CD4-positive, CD25-positive, alpha-beta regulatory T cell (primary cell): ENCODE results near the gene KIF1C. TPM values are rescaled to one million over a fixed set of nuclear protein-coding genes. Genes with fewer than 3 reads are reported as not detected.

Experiments
- ATAC-seq, 2 donors: fragments of 150-1000 bp; cut with Tn5 transposase; one replicate each; pipeline ENCODE4 v1.10.0; 2021; ENCODE audit warnings: low read depth in 2 of 2, moderate number of reproducible peaks in 2 of 2, moderate library complexity in 1 of 2
- DNase-seq, 3 donors: peaks; one replicate each; pipeline versions ENCODE4 v3.0.0 to v3.0.0-alpha.2; 2012 to 2022; ENCODE audit warnings: mixed read lengths in 1 of 3
- H3K27ac ChIP-seq: one replicate; pipeline ENCODE4 v1.7.0; 2013; ENCODE audit warnings: mild to moderate bottlenecking, low read length; ENCODE audit not compliant: insufficient read depth, poor library complexity, severe bottlenecking
- H3K27me3 ChIP-seq: one replicate; pipeline ENCODE4 v1.7.0; 2013; ENCODE audit warnings: low read length; ENCODE audit not compliant: control insufficient read depth, insufficient read depth
- H3K36me3 ChIP-seq: one replicate; pipeline ENCODE4 v1.7.0; 2013; ENCODE audit warnings: mild to moderate bottlenecking, low read length, moderate library complexity; ENCODE audit not compliant: control insufficient read depth, insufficient read depth
- H3K4me1 ChIP-seq: 2 replicates; pipeline ENCODE4 v1.7.0; 2013; ENCODE audit warnings: mild to moderate bottlenecking, low read length; ENCODE audit not compliant: insufficient read depth, control insufficient read depth, poor library complexity, severe bottlenecking
- H3K4me3 ChIP-seq: one replicate; pipeline ENCODE4 v1.7.0; 2013; ENCODE audit warnings: low read depth, mild to moderate bottlenecking, low read length, moderate library complexity
- H3K9me3 ChIP-seq, 2 experiments: 1 replicate in 1 of 2; 2 replicates in 1 of 2; pipeline ENCODE4 v1.7.0; 2013; ENCODE audit warnings: low read length in 2 of 2, mild to moderate bottlenecking in 1 of 2, moderate library complexity in 1 of 2; ENCODE audit not compliant: control insufficient read depth in 2 of 2
- H3K27ac Mint-ChIP-seq, 3 donors: one replicate each; pipeline ENCODE4 v1.8.0; 2020 to 2022; ENCODE audit warnings: mild to moderate bottlenecking in 3 of 3, mixed read lengths in 3 of 3, moderate library complexity in 2 of 3
- H3K27me3 Mint-ChIP-seq: one replicate; pipeline ENCODE4 v1.8.0; 2022; ENCODE audit warnings: mild to moderate bottlenecking, mixed read lengths
- H3K36me3 Mint-ChIP-seq: one replicate; pipeline ENCODE4 v1.8.0; 2020; ENCODE audit warnings: mixed read lengths
- H3K4me1 Mint-ChIP-seq, 4 donors: one replicate each; pipeline ENCODE4 v1.8.0; 2020 to 2022; ENCODE audit warnings: mixed read lengths in 4 of 4, mild to moderate bottlenecking in 1 of 4
- H3K4me3 Mint-ChIP-seq, 4 donors: one replicate each; pipeline ENCODE4 v1.8.0; 2020 to 2022; ENCODE audit warnings: mild to moderate bottlenecking in 4 of 4, mixed read lengths in 4 of 4, moderate library complexity in 3 of 4
- H3K9me3 Mint-ChIP-seq, 7 donors: one replicate each; pipeline ENCODE4 v1.8.0; 2020 to 2022; ENCODE audit warnings: mixed read lengths in 7 of 7, mild to moderate bottlenecking in 3 of 7, moderate library complexity in 2 of 7
- polyA plus RNA-seq, 4 donors: library from polyadenylated mRNA; unstranded; fragments of 300-500 nt; fragmentation: Illumina TruSeq; gene quantifications; one replicate each; pipeline ENCODE4 v1.2.3, GENCODE V29; 2021
- total RNA-seq: library from RNA; stranded (reverse); gene quantifications from one replicate; pipeline ENCODE4 v1.2.3, GENCODE V29; 2022

The KIF1C gene
- total and polyA plus RNA-seq, 5 donors from 2014 or later = 2.6 to 22.9 (median 4.2) TPM

DNA sequence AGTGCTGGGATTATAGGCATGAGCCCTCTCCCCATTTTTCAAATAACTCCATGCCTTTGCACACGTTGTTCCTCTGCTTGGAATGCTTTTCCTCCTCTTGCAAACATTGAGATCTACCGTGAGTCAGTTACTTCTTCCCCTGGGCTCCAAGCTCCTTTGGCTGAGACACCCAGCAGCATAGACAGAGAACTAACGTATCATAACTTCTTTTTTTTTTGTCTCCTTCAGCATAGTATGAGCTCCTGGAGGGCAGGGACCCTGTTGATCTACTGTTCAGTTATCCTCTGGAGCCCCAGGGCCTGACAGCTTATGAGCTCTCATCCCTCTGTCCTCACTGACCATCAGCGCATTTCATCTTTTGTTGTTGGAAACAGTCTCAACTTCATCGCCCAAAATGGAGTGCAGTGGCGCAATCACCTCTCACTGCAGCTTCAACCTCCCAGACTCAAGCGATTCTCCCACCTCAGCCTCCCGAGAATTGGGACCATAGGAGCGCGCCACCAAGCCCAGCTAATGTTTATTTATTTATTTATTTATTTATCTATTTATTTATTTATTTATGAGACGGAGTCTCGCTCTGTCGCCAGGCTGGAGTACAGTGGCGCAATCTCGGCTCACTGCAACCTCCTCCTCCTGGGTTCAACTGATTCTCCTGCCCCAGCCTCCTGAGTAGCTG lies 32.3 kb upstream of the KIF1C start:
- Histone ChIP-seq H3K27me3 (no peaks in the 10 kb centered on the region), H3K4me1 (peaks cover 31% of the 10 kb centered on the region), H3K27ac (no peak overlapping the region), H3K9me3 (no peaks in the 10 kb centered on the region), H3K4me3 (no peak overlapping the region), H3K36me3 (peaks cover 7% of the 10 kb centered on the region)
- Mint-ChIP-seq H3K27me3 (no peaks in the 10 kb centered on the region), H3K27ac (peak overlapping the region in 2 of 3 donors; percentile 7 to 26), H3K9me3 (no peaks in the 10 kb centered on the region), H3K36me3 (peaks cover 17% of the 10 kb centered on the region), H3K4me3 (peak overlapping the region; percentile 41 to 67 (median 66)), H3K4me1 (peaks cover 10 to 25% (median 19%) of the 10 kb centered on the region in 4 donors)
- ATAC-seq (no peak), DNase-seq (no peak)

DNA sequence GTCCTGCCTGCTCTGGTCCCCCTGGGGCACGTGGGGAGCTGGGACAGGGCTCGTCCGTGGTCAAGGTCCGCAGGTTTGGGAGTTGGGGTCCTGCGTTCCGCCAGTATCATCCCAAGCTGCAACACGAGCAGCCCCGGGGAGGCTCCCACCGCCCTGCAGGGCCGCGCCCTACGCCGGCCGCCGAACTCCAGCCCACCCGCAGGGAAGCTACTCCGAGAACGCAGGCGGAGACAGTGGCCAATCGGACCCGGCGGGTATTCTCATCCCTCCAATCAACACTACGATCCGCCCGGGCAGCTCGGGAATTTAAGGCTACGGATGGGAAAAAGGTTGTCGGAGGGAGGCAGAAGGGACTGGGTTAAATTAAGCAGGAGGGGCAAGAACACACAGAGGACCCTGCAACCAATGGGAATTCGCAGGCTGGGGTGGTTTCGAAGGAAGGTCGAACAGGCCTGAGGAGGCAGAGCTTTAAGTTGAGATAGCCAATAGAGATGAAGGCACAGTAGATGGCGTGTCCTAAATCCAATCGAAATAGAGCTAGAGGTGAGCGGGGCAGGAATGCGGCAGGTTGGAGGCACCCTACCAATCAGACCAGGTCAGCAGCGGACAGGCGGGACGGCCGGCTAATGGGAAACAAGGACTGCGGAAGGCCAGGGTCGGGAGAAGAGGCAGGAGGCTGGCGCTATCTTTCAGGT lies 30.8 kb upstream of the KIF1C start:
- Histone ChIP-seq H3K27me3 (no peaks in the 10 kb centered on the region), H3K27ac (peak overlapping the region; percentile 88), H3K4me1 (peaks cover 31% of the 10 kb centered on the region), H3K4me3 (peak overlapping the region; percentile 90), H3K9me3 (no peaks in the 10 kb centered on the region), H3K36me3 (peaks cover 7% of the 10 kb centered on the region)
- H3K27ac Mint-ChIP-seq = peak overlapping the region in 1 of 3 donors; percentile 53
- peak; percentile 88 to 99 (median 95) for DNase-seq
- peak; percentile 88 to 90 for ATAC-seq
- no peaks in the 10 kb centered on the region for H3K9me3 Mint-ChIP-seq
- peaks cover 6 to 27% (median 23%) of the 10 kb centered on the region in 4 donors for H3K4me1 Mint-ChIP-seq
- no peak overlapping the region for H3K4me3 Mint-ChIP-seq
- peaks cover 25% of the 10 kb centered on the region for H3K36me3 Mint-ChIP-seq
- no peaks in the 10 kb centered on the region for H3K27me3 Mint-ChIP-seq

DNA sequence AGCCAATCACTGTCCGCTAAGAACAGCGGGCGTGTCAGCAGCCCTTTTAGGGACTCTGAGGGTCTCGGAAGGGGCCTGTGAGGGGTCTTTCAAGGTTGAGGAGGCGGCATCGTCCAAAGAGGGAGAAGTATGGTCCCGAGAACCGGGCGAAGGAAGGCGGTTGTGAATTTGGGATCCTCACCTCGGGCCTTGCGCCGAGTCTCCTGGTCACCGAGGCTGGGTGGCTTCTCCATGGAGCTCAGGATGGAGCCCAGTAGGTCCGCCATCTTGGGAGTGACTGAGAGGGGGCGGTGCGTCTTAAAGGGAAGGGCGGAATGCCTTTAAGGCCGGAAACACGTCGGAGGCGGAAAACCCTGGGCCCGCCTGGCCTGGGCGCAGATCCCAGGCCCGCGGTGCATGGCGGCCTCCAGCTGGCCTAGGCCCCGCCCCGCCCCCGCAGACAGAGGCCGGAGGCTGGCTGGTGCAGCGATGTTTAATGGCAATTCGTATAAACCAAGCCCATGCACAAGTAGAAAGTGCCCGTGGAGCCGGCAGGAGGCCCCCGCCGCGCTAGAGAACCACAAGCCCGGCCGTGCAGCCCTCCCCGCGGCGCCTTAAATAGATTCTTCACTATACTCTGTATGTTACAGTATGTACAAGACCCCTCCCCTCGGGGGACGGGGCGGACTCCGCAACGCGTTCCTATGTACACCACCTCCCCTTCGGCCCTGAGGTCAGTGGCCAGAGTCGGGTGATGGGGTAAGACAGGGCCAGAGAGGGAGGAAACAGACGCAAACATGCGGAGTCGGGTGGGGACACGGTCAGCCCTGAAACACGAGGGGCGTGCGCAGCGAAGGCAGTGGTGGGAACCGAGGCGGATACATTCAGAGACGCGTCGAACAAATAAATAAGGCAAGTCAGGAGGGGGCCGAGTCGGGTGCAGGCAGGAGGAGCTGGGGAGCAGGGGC lies 29.9 kb upstream of the KIF1C start, which contains the start of gene SPAG7:
Gene SPAG7 (minus strand): TSS at position 279 of the 947 bp plus-strand sequence. CDS start 13 bp downstream, at position 266.
- Histone ChIP-seq H3K36me3 (peaks cover 12% of the 10 kb centered on the region), H3K27ac (peak within 1 kb of the TSS; percentile 88), H3K27me3 (no peaks in the 10 kb centered on the region), H3K9me3 (no peaks in the 10 kb centered on the region), H3K4me1 (peaks cover 31% of the 10 kb centered on the region), H3K4me3 (peak within 1 kb of the TSS; percentile 90)
- Mint-ChIP-seq H3K4me1 (peaks cover 6 to 27% (median 23%) of the 10 kb centered on the region in 4 donors), H3K27ac (peak within 1 kb of the TSS in 2 of 3 donors; percentile 43 to 53), H3K4me3 (no peak within 1 kb of the TSS), H3K9me3 (no peaks in the 10 kb centered on the region), H3K27me3 (no peaks in the 10 kb centered on the region), H3K36me3 (peaks cover 28% of the 10 kb centered on the region)
- ATAC-seq = peak; percentile 62 to 64
- peak; percentile 87 to 99 (median 97) for DNase-seq

DNA sequence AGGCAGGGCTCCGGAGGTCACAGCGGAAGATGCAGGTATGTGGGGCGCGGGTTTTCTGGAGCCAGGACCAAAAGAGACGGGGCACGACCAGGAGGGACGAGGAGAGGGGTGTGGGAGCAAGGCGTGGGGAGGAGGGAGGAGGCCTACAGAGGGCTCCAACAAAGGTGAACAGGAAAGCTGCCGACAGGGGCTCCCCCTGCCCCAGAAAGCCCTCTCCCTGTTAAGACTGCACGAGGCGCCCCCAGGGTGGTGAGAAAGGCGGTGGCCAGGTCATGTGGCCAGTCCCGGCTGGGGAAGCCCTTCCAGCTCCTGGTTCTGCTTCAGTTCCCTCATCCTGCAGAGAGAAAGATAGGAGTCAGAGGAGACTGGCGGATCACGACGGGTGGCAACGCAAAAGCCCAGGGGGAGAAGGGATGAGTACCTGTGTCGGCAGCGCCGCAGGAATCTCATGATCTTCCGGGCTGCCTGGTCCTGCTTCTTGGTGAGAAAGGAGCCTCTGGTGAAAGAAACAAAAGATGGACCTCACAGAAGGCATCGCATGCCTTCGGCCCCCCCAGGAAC lies 29.2 kb upstream of the KIF1C start:
- no peaks in the 10 kb centered on the region for H3K9me3 Mint-ChIP-seq
- peak overlapping the region in 1 of 3 donors; percentile 96 for H3K27ac Mint-ChIP-seq
- DNase-seq = no peak
- H3K4me1 Mint-ChIP-seq = peaks cover 6 to 27% (median 22%) of the 10 kb centered on the region in 4 donors
- peak overlapping the region; percentile 69 for H3K4me3 ChIP-seq
- no peaks in the 10 kb centered on the region for H3K27me3 Mint-ChIP-seq
- H3K27ac ChIP-seq = peak overlapping the region; percentile 88
- H3K27me3 ChIP-seq = no peaks in the 10 kb centered on the region
- peaks cover 31% of the 10 kb centered on the region for H3K4me1 ChIP-seq
- no peak overlapping the region for H3K4me3 Mint-ChIP-seq
- ATAC-seq = no peak
- peaks cover 20% of the 10 kb centered on the region for H3K36me3 ChIP-seq
- peaks cover 29% of the 10 kb centered on the region for H3K36me3 Mint-ChIP-seq
- H3K9me3 ChIP-seq = no peaks in the 10 kb centered on the region

DNA sequence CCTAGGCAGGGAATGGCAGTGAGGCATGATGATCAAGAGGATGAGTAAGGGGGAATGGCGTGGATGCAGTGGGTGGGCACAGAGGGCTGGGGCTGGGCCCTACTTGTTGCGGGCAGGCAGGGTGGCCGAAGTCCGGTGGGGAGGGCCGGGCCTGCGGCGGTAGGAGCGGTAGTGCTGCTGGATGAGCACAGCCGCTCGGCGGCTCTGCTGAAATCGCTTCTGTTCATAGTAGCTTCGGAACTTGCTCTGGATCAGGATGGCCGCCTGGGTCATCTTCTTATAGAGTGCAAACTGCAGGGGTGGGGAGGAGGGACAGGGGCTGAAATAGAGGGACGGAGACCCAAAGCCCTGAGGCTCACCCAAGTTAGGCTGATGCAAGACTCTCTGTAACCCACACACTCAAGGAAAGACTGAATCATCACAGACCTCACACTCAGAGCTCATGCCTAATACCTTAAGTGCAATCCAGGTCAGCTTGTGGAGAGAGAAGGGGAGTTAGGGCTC lies 28.7 kb upstream of the KIF1C start:
- Histone ChIP-seq H3K4me1 (peaks cover 31% of the 10 kb centered on the region), H3K27me3 (no peaks in the 10 kb centered on the region), H3K27ac (peak overlapping the region; percentile 88), H3K4me3 (peak overlapping the region; percentile 69), H3K9me3 (no peaks in the 10 kb centered on the region), H3K36me3 (peaks cover 25% of the 10 kb centered on the region)
- H3K27me3 Mint-ChIP-seq = no peaks in the 10 kb centered on the region
- H3K9me3 Mint-ChIP-seq = no peaks in the 10 kb centered on the region
- DNase-seq (peak in 1 of 3 donors; percentile 28), ATAC-seq (no peak)
- H3K4me3 Mint-ChIP-seq = no peak overlapping the region
- peak overlapping the region in 1 of 3 donors; percentile 96 for H3K27ac Mint-ChIP-seq
- peaks cover 32% of the 10 kb centered on the region for H3K36me3 Mint-ChIP-seq
- H3K4me1 Mint-ChIP-seq = peaks cover 6 to 27% (median 22%) of the 10 kb centered on the region in 4 donors

DNA sequence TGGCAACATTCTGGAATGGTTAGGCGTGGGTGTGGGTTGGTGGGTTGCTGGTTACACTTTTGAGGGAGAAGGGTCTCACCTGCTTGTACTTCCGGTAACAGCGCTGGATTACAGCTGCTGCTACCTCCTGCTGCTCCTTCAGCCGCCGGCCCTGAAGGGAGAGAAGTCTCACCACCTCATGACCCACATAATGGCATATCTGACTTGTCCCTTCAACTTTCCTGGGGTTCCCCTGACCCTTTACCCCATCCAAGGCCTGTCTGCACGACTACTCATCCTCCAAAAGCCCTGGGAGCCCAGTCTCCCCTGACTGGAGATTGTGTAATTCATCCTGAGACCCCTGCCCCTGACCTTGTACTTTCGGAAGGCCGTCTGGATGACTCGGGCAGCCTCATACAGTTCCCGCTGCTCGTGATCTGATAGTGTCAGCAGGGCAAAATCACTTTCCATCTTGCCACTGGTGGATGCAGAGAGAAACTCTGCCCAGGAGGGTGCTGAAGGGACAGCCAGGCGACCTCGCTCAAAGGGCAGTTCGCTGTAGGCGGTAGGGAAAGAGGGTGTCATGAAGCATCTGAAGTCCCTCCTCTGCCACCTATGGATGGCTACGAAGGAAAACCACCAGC lies 28.1 kb upstream of the KIF1C start:
- Histone ChIP-seq H3K27me3 (no peaks in the 10 kb centered on the region), H3K4me3 (peak overlapping the region; percentile 44), H3K4me1 (peaks cover 31% of the 10 kb centered on the region), H3K36me3 (peaks cover 31% of the 10 kb centered on the region), H3K27ac (peak overlapping the region; percentile 11), H3K9me3 (no peaks in the 10 kb centered on the region)
- ATAC-seq = no peak
- Mint-ChIP-seq H3K27ac (peak overlapping the region in 1 of 3 donors; percentile 96), H3K36me3 (peaks cover 36% of the 10 kb centered on the region), H3K27me3 (no peaks in the 10 kb centered on the region), H3K4me1 (peaks cover 6 to 27% (median 22%) of the 10 kb centered on the region in 4 donors), H3K9me3 (no peaks in the 10 kb centered on the region), H3K4me3 (no peak overlapping the region)
- DNase-seq = no peak
